ENCODE results near the gene PP2D1. TPM values are rescaled to one million over a fixed set of nuclear protein-coding genes. Genes with fewer than 3 reads are reported as not detected.

The PP2D1 gene
- total RNA-seq, 4 donors from 2014 or later: not detected

- WGBS, 2 donors: 88 to 92% methylated on average over 1 of the region's 1 CpG
- H3K9me3 ChIP-seq: no peaks in the 10 kb centered on the region
- H3K4me3 ChIP-seq (replicated peaks in 1 of 3): no peak overlapping the region
- DNase-seq: no peak
- TF ChIP-seq, protein P1, sequence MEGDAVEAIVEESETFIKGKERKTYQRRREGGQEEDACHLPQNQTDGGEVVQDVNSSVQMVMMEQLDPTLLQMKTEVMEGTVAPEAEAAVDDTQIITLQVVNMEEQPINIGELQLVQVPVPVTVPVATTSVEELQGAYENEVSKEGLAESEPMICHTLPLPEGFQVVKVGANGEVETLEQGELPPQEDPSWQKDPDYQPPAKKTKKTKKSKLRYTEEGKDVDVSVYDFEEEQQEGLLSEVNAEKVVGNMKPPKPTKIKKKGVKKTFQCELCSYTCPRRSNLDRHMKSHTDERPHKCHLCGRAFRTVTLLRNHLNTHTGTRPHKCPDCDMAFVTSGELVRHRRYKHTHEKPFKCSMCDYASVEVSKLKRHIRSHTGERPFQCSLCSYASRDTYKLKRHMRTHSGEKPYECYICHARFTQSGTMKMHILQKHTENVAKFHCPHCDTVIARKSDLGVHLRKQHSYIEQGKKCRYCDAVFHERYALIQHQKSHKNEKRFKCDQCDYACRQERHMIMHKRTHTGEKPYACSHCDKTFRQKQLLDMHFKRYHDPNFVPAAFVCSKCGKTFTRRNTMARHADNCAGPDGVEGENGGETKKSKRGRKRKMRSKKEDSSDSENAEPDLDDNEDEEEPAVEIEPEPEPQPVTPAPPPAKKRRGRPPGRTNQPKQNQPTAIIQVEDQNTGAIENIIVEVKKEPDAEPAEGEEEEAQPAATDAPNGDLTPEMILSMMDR (IDR thresholded peaks at IDR 0.05): no peak
- no peak for TF ChIP-seq POLR2A (IDR thresholded peaks at IDR 0.05)
- intact Hi-C loops (cut with DNase I): no loop called here
- no peaks in the 10 kb centered on the region for H3K36me3 ChIP-seq
- H3K4me1 ChIP-seq: no peaks in the 10 kb centered on the region
- H3K27me3 ChIP-seq: no peaks in the 10 kb centered on the region
- no peak overlapping the region for H3K27ac ChIP-seq
Measured at GRCh38 chr3:19938295-19938627, 73.8 kb downstream of the PP2D1 start.

DNA sequence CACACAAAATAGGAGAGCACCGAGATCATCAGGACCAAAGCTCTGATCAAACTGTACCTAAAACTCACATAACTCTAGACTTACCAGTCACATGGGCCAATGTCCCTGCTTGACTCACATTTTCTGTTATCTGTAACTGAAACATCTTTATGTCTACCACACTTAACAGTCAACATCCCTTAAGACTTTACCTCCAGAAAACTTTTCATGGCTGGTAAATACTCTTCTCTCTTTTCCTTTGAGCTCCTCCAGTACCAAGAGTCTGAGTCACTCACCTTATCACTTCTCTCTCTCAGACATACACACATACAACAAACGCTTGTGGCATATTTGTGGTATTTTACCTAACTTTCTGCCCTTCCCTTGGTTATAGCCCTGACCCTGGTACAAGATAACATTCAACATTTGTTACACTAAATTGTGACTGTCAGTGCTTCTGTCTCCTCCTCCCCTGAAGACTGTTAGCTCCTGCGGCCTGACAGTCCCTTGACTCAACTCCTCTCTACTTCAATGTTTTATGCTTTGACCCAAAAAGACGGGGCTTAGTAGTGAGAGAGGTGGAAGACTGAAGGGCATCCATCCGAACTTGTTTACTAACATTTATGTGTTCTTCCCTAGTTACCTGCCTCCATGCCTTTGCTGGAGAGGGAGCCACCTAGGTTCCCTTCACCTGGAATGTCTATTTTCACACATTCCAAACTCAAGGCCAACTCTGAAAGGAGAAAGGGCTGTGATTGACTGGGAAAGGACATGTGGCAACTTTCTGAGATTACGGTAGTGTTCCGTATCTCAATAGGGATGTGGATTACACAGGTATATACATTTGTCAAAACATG lies 74.4 kb downstream of the PP2D1 start:
- TF ChIP-seq, protein P1 (IDR thresholded peaks at IDR 0.05): no peak
- TF ChIP-seq POLR2A (IDR thresholded peaks at IDR 0.05): no peak
- no peak for DNase-seq
- Histone ChIP-seq H3K36me3 (no peaks in the 10 kb centered on the region), H3K27me3 (no peaks in the 10 kb centered on the region), H3K4me1 (no peaks in the 10 kb centered on the region), H3K4me3 (replicated peaks in 1 of 3) (no peak overlapping the region), H3K27ac (no peak overlapping the region), H3K9me3 (no peaks in the 10 kb centered on the region)
- WGBS, 2 donors: 63 to 80% methylated on average over 7 of the region's 7 CpGs
- intact Hi-C loops (cut with DNase I): no loop called here

Small RNA genes lying within 50 kb of the gene (small RNA-seq; reads per million reads assigned to genes)
- gene RNU4-85P (not detected), gene RPL39P18 (not detected)

Other genes starting within 250 kb of the PP2D1 start
- 1 to 10 TPM in 3 of 4 donors, under 1 TPM in 1; 0.33 to 2.6 (median 1.7) TPM for gene EFHB, start 78.0 kb downstream of the PP2D1 start, total RNA-seq
- 100 to 1,000 TPM in 1 of 4 donors, 10 to 100 TPM in 3; 76.8 to 109 (median 85.5) TPM for gene RAB5A, start 65.2 kb downstream of the PP2D1 start, total RNA-seq
- 100 to 1,000 TPM in 1 of 4 donors, 10 to 100 TPM in 3; 57.2 to 122 (median 74.9) TPM for gene KAT2B, start 28.2 kb upstream of the PP2D1 start, total RNA-seq
- under 1 TPM in 3 of 4 donors, not detected in 1; 0.33 to 0.67 (median 0.46) TPM for gene SGO1, start 173.9 kb upstream of the PP2D1 start, total RNA-seq

Measured in thyroid gland (tissue), 4 donors.